Gastroesophageal sphincter (tissue), 3 donors: Measurements from ENCODE around the gene FAXDC2.
A peak's percentile ranks its signal among the peaks of the same experiment; 100 is the strongest.

Experiments
- POLR2A ChIP-seq, 2 donors: fragments of 450-650 bp; IDR thresholded peaks; one replicate each; pipeline ENCODE4 v1.6.1; 2017; ENCODE audit warnings: antibody characterized with exemption in 2 of 2, mild to moderate bottlenecking in 2 of 2, moderate library complexity in 1 of 2
- POLR2AphosphoS5 ChIP-seq: sonication (generic); formaldehyde crosslinking; IDR thresholded peaks from one replicate; pipeline ENCODE4 v1.6.1; 2017; ENCODE audit warnings: antibody characterized with exemption
- TF ChIP-seq, protein P1 (sequence below), 4 experiments: fragments of 200-600 bp in 2 of 4; fragments of 450-650 bp in 2 of 4; sonication (generic) in 1 of 4; IDR thresholded peaks; one replicate each; pipeline ENCODE4 v1.5.1; 2017 to 2019; ENCODE audit warnings: antibody characterized with exemption in 4 of 4, mild to moderate bottlenecking in 2 of 4, moderate library complexity in 2 of 4

DNA sequence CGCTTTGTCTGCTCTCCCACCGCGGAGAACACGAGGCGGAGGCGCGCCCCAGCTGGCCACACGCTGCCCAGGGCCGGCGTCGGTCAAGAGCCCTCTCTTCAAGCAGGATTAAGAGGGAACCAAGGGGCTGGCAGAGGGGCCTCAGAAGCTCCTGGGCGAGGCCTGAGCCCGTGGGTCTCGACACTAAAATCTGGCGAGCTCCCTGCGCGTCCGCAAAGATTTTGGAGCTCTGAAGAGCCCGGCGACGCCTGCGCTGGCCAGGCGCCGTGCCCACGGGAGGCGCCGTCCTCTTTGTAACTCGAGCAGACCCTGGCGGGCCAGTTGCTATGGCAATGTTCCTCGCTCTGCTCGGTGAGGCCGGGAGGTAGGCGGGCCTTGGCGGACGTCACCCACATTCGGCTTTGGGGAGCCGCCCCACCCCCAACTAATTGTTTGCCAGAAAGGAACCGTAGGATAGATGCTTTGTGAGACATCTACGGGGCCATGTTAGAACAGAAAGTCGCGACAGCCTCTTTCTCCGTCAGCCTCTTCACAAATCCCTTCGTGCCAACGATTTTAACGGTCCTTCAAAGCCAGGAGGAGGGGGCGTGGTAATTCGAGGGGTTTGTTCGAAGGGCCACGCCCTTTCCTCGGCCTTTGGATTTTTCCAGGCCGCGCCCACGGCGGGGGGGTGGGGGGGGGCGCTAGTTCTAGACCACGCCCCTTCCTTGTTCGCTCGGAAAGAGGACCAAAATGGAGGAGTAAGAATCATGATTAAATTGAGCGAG, 7.3 kb upstream of the FAXDC2 start:
- peak; percentile 66 to 78 for TF ChIP-seq POLR2A (IDR thresholded peaks at IDR 0.05)
- TF ChIP-seq, protein P1, sequence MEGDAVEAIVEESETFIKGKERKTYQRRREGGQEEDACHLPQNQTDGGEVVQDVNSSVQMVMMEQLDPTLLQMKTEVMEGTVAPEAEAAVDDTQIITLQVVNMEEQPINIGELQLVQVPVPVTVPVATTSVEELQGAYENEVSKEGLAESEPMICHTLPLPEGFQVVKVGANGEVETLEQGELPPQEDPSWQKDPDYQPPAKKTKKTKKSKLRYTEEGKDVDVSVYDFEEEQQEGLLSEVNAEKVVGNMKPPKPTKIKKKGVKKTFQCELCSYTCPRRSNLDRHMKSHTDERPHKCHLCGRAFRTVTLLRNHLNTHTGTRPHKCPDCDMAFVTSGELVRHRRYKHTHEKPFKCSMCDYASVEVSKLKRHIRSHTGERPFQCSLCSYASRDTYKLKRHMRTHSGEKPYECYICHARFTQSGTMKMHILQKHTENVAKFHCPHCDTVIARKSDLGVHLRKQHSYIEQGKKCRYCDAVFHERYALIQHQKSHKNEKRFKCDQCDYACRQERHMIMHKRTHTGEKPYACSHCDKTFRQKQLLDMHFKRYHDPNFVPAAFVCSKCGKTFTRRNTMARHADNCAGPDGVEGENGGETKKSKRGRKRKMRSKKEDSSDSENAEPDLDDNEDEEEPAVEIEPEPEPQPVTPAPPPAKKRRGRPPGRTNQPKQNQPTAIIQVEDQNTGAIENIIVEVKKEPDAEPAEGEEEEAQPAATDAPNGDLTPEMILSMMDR (IDR thresholded peaks at IDR 0.05): peak in 3 of 4 experiments; percentile 0 to 38 (median 16)
- peak; percentile 39 for TF ChIP-seq POLR2AphosphoS5
